HEK293 (cell line): ENCODE results near the gene PPP1R3G.

Source experiments
- ATF2 ChIP-seq: fragments of 450-650 bp; formaldehyde crosslinking; IDR thresholded peaks from 2 replicates; pipeline ENCODE4 v1.5.1; 2016; ENCODE audit warnings: missing biosample characterization, missing genetic modification characterization, low read depth
- CTCF ChIP-seq: fragments of 450-650 bp; formaldehyde crosslinking; IDR thresholded peaks from 2 replicates; pipeline ENCODE4 v1.5.1; 2016; ENCODE audit warnings: missing biosample characterization, missing genetic modification characterization
- PRDM10 ChIP-seq: fragments of 450-650 bp; formaldehyde crosslinking; IDR thresholded peaks from 2 replicates; pipeline ENCODE4 v1.5.1; 2016; ENCODE audit warnings: missing biosample characterization, missing genetic modification characterization
- REST ChIP-seq: fragments of 450-650 bp; formaldehyde crosslinking; IDR thresholded peaks from 2 replicates; pipeline ENCODE4 v1.5.1; 2016; ENCODE audit warnings: missing biosample characterization, missing genetic modification characterization
- YY1 ChIP-seq: fragments of 450-650 bp; formaldehyde crosslinking; IDR thresholded peaks from 2 replicates; pipeline ENCODE4 v1.5.1; 2018; ENCODE audit warnings: missing biosample characterization, missing genetic modification characterization

DNA sequence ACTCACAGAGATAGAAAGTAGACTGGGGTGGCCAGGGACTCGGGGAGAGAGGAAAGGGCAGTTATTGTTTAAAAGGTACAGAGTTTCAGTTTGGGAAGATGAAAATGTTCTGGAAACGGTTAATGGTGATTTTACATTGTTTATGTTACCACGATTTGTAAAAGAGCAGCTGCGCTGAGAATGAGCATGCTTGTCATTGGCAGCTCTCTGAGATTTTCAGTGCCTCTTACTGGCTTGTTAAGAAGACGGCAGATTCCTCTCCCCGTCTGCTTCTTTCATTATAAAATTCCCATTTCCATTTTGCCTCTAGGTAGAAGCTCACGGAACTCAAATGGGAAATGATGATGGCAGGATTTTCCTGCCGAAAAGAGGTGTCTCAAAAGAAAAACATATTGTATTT lies 39.7 kb upstream of the PPP1R3G start:
- TF ChIP-seq PRDM10 (tag by site-specific recombination) (no peak), CTCF (tag by site-specific recombination) (no peak), YY1 (tag by site-specific recombination) (no peak), ATF2 (tag by site-specific recombination) (no peak), REST (tag by site-specific recombination) (no peak)
